NCI-H748 (cell line): ENCODE measurements around the gene STAMBPL1.
A peak's percentile ranks its signal among the peaks of the same experiment; 100 is the strongest.
"Not testable (repeated sequence)": the region's sequence is repeated elsewhere in the genome, so short reads cannot be mapped to it uniquely, and the experiment has no call there.

ENCODE experiments used
- DNase-seq: peaks from one replicate; lab custom pipeline; 2025; ENCODE audit not compliant: unreplicated experiment; lab: John Stamatoyannopoulos, UW

Gene STAMBPL1

GRCh38 chr10:88854684-88855083, 25.4 kb upstream of the STAMBPL1 start:
- no peak for DNase-seq

- no peak for DNase-seq
These were observed 22.2 kb upstream of the STAMBPL1 start for GRCh38 chr10:88857831-88858230.

GRCh38 chr10:88858491-88858890, 21.6 kb upstream of the STAMBPL1 start:
- no peak for DNase-seq

GRCh38 chr10:88861036-88861435, 19.0 kb upstream of the STAMBPL1 start:
- no peak for DNase-seq

- DNase-seq = no peak
These were observed 14.7 kb upstream of the STAMBPL1 start for GRCh38 chr10:88865281-88865876.

GRCh38 chr10:88866454-88866853, 13.6 kb upstream of the STAMBPL1 start:
- DNase-seq = no peak

- DNase-seq = no peak
These were observed 10.0 kb upstream of the STAMBPL1 start for GRCh38 chr10:88870089-88870488.

GRCh38 chr10:88873757-88874156, 6.3 kb upstream of the STAMBPL1 start:
- DNase-seq = no peak

- no peak for DNase-seq
These were observed 5.8 kb upstream of the STAMBPL1 start for GRCh38 chr10:88874281-88874680.

GRCh38 chr10:88875081-88875480, 5.0 kb upstream of the STAMBPL1 start:
- no peak for DNase-seq

GRCh38 chr10:88877298-88877697, 2.7 kb upstream of the STAMBPL1 start:
- DNase-seq = no peak

GRCh38 chr10:88880282-88881076, 434 bp downstream of the STAMBPL1 start:
- peak; percentile 85 for DNase-seq

- DNase-seq = no peak
These were observed 1.3 kb downstream of the STAMBPL1 start for GRCh38 chr10:88881320-88881719.

- DNase-seq = no peak
These were observed 2.0 kb downstream of the STAMBPL1 start for GRCh38 chr10:88881922-88882645.

- DNase-seq = not testable (repeated sequence)
These were observed 2.8 kb downstream of the STAMBPL1 start for GRCh38 chr10:88882646-88883447.

GRCh38 chr10:88883448-88883809, 3.4 kb downstream of the STAMBPL1 start:
- DNase-seq = no peak

- no peak for DNase-seq
These were observed 6.5 kb downstream of the STAMBPL1 start for GRCh38 chr10:88886557-88886956.

- no peak for DNase-seq
These were observed 8.9 kb downstream of the STAMBPL1 start for GRCh38 chr10:88888810-88889445.

GRCh38 chr10:88889559-88890337, 9.7 kb downstream of the STAMBPL1 start:
- no peak for DNase-seq
